ENCODE results near the gene MAN2A2. TPM values are rescaled to one million over a fixed set of nuclear protein-coding genes. Genes with fewer than 3 reads are reported as not detected.

Gene MAN2A2
- total RNA-seq, 1 experiment from 2014 or later, result 27.4 TPM

- H3K4me1 ChIP-seq (ENCODE audit: insufficient read depth, low read length), result no peaks in the 10 kb centered on the region
- Mint-ChIP-seq H3K27me3 (ENCODE audit: low read depth) (no peaks in the 10 kb centered on the region), H3K27ac (no peak overlapping the region), H3K9me3 (no peaks in the 10 kb centered on the region), H3K36me3 (ENCODE audit: insufficient read depth in 1 of 3, low read depth in 3 of 3) (peaks cover 0 to 10% (median 0%) of the 10 kb centered on the region in 3 experiments; a peak in 2 of 7 replicates), H3K4me3 (peak overlapping the region in 1 of 2 experiments; percentile 19; a peak in 1 of 5 replicates), H3K4me1 (peaks cover 17 to 29% of the 10 kb centered on the region in 2 experiments)
- H3K56ac ChIP-seq (ENCODE audit: insufficient read length, low read depth, low read length), result no peak overlapping the region
- no peak overlapping the region for H4K8ac ChIP-seq (replicated peaks; ENCODE audit: insufficient read length, low read depth, low read length)
- H3T11ph ChIP-seq (ENCODE audit: low read length), result no peak overlapping the region
- H2AFZ ChIP-seq (ENCODE audit: low read length), result no peak overlapping the region
- no peak overlapping the region for H3K9ac ChIP-seq (ENCODE audit: extremely low read depth, insufficient read length, low read length)
- no peak overlapping the region for H3K27ac ChIP-seq (ENCODE audit: insufficient read length, low read depth, low read length)
- no peaks in the 10 kb centered on the region for H3K27me3 ChIP-seq (ENCODE audit: insufficient read depth, low read length)
- peaks cover 7% of the 10 kb centered on the region for H3K23me2 ChIP-seq (ENCODE audit: insufficient read length, low read depth, low read length, poor library complexity, severe bottlenecking)
- H4K20me1 ChIP-seq (ENCODE audit: control insufficient read depth, insufficient read depth, insufficient read length), result no peaks in the 10 kb centered on the region
- no peak overlapping the region for H4K5ac ChIP-seq (ENCODE audit: insufficient read length, low read depth, low read length)
- H3K79me2 ChIP-seq (ENCODE audit: insufficient read depth, low read length), result no peaks in the 10 kb centered on the region
- no peak overlapping the region for H3K4ac ChIP-seq (ENCODE audit: low read depth, low read length)
- no peak overlapping the region for H3K23ac ChIP-seq (ENCODE audit: insufficient read length, low read depth, low read length)
- no peaks in the 10 kb centered on the region for H3K79me1 ChIP-seq (ENCODE audit: insufficient read depth, low read depth, low read length, poor library complexity, severe bottlenecking)
- H4K91ac ChIP-seq (ENCODE audit: insufficient read length, low read depth, low read length), result no peak overlapping the region
- no peak for DNase-seq
- H2BK12ac ChIP-seq (ENCODE audit: insufficient read length, low read depth, low read length), result no peak overlapping the region
- no peak overlapping the region for H3K14ac ChIP-seq (ENCODE audit: insufficient read depth, low read length)
- H2BK15ac ChIP-seq (ENCODE audit: low read depth, low read length), result no peak overlapping the region
- no peaks in the 10 kb centered on the region for H3K9me3 ChIP-seq (ENCODE audit: control insufficient read depth, low read depth, low read length)
- no peak overlapping the region for H2BK20ac ChIP-seq (ENCODE audit: low read depth, low read length, poor library complexity, severe bottlenecking)
- H3K18ac ChIP-seq (ENCODE audit: insufficient read length, low read depth, low read length), result no peak overlapping the region
- TF ChIP-seq, protein P1, sequence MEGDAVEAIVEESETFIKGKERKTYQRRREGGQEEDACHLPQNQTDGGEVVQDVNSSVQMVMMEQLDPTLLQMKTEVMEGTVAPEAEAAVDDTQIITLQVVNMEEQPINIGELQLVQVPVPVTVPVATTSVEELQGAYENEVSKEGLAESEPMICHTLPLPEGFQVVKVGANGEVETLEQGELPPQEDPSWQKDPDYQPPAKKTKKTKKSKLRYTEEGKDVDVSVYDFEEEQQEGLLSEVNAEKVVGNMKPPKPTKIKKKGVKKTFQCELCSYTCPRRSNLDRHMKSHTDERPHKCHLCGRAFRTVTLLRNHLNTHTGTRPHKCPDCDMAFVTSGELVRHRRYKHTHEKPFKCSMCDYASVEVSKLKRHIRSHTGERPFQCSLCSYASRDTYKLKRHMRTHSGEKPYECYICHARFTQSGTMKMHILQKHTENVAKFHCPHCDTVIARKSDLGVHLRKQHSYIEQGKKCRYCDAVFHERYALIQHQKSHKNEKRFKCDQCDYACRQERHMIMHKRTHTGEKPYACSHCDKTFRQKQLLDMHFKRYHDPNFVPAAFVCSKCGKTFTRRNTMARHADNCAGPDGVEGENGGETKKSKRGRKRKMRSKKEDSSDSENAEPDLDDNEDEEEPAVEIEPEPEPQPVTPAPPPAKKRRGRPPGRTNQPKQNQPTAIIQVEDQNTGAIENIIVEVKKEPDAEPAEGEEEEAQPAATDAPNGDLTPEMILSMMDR (conservative IDR thresholded peaks at IDR 0.05), result no peak
- H3K4me2 ChIP-seq (ENCODE audit: insufficient read depth, insufficient read length, low read length), result no peak overlapping the region
- H2BK5ac ChIP-seq (ENCODE audit: insufficient read length, low read length), result no peak overlapping the region
- WGBS (ENCODE audit: extremely low coverage, insufficient read length, low lambda C conversion rate), result no CpG with 5 or more reads among the region's 5 CpGs
- H2BK120ac ChIP-seq (ENCODE audit: low read depth, low read length, poor library complexity, severe bottlenecking), result no peak overlapping the region
- H2AK5ac ChIP-seq (ENCODE audit: insufficient read length, low read length), result no peak overlapping the region
Observed at GRCh38 chr15:90886291-90886614, 16.8 kb upstream of the MAN2A2 start.

All from H9 (cell line).